IPS-18c (cell line): Measurements from ENCODE around the gene FOXP1.

ENCODE experiments used
- H3K4me3 ChIP-seq: 2 replicates; pipeline ENCODE4 v1.7.0; 2013; ENCODE audit warnings: low read depth, mild to moderate bottlenecking, low read length, moderate library complexity; ENCODE audit not compliant: insufficient read depth
- H3K9me3 ChIP-seq: one replicate; pipeline ENCODE4 v1.6.1; 2013; ENCODE audit warnings: mild to moderate bottlenecking, low read length, moderate library complexity; ENCODE audit not compliant: control insufficient read depth, insufficient read depth

Gene FOXP1

GRCh38 chr3:71597286-71597685 lies 13.8 kb upstream of the FOXP1 start:
- H3K4me3 ChIP-seq = no peak overlapping the region
- peaks cover 6% of the 10 kb centered on the region for H3K9me3 ChIP-seq

GRCh38 chr3:71593106-71593505 lies 9.6 kb upstream of the FOXP1 start:
- Histone ChIP-seq H3K4me3 (no peak overlapping the region), H3K9me3 (peaks cover 6% of the 10 kb centered on the region)

- Histone ChIP-seq H3K4me3 (no peak overlapping the region), H3K9me3 (peaks cover 6% of the 10 kb centered on the region)
These were observed 7.6 kb upstream of the FOXP1 start for GRCh38 chr3:71591101-71591500.

GRCh38 chr3:71589132-71589531 lies 5.6 kb upstream of the FOXP1 start:
- Histone ChIP-seq H3K9me3 (peaks cover 4% of the 10 kb centered on the region), H3K4me3 (no peak overlapping the region)

- no peak overlapping the region for H3K4me3 ChIP-seq
- H3K9me3 ChIP-seq = peaks cover 4% of the 10 kb centered on the region
These were observed 4.4 kb upstream of the FOXP1 start for GRCh38 chr3:71587958-71588357.

GRCh38 chr3:71586810-71587242 lies 3.3 kb upstream of the FOXP1 start:
- peaks cover 4% of the 10 kb centered on the region for H3K9me3 ChIP-seq
- H3K4me3 ChIP-seq = no peak overlapping the region

GRCh38 chr3:71585887-71586809 lies 2.6 kb upstream of the FOXP1 start:
- Histone ChIP-seq H3K9me3 (peaks cover 4% of the 10 kb centered on the region), H3K4me3 (no peak overlapping the region)

- no peak overlapping the region for H3K4me3 ChIP-seq
- H3K9me3 ChIP-seq = peaks cover 4% of the 10 kb centered on the region
These were observed 1.6 kb upstream of the FOXP1 start for GRCh38 chr3:71585131-71585530.

GRCh38 chr3:71584394-71585011 lies 975 bp upstream of the FOXP1 start:
- Histone ChIP-seq H3K4me3 (peak overlapping the region; percentile 38), H3K9me3 (peaks cover 4% of the 10 kb centered on the region)

GRCh38 chr3:71582612-71583565 lies 639 bp downstream of the FOXP1 start:
- Histone ChIP-seq H3K4me3 (peak overlapping the region; percentile 81), H3K9me3 (peaks cover 3% of the 10 kb centered on the region)

- Histone ChIP-seq H3K9me3 (no peaks in the 10 kb centered on the region), H3K4me3 (peak overlapping the region; percentile 81)
These were observed 1.4 kb downstream of the FOXP1 start for GRCh38 chr3:71582036-71582611.

- no peaks in the 10 kb centered on the region for H3K9me3 ChIP-seq
- peak overlapping the region; percentile 81 for H3K4me3 ChIP-seq
These were observed 2.0 kb downstream of the FOXP1 start for GRCh38 chr3:71581457-71582035.

- H3K4me3 ChIP-seq = peak overlapping the region; percentile 81
- no peaks in the 10 kb centered on the region for H3K9me3 ChIP-seq
These were observed 2.7 kb downstream of the FOXP1 start for GRCh38 chr3:71580636-71581456.

GRCh38 chr3:71579935-71580406 lies 3.6 kb downstream of the FOXP1 start:
- no peak overlapping the region for H3K4me3 ChIP-seq
- H3K9me3 ChIP-seq = no peaks in the 10 kb centered on the region

GRCh38 chr3:71579326-71579934 lies 4.1 kb downstream of the FOXP1 start:
- no peaks in the 10 kb centered on the region for H3K9me3 ChIP-seq
- no peak overlapping the region for H3K4me3 ChIP-seq
